CD4-positive, alpha-beta T cell (primary cell): ENCODE results near the gene SCAF11. TPM values are rescaled to one million over a fixed set of nuclear protein-coding genes. Genes with fewer than 3 reads are reported as not detected.
A peak's percentile ranks its signal among the peaks of the same experiment; 100 is the strongest.

ENCODE experiments used
- ATAC-seq: fragments of 200-7000 bp; cut with Tn5 transposase; one replicate; pipeline ENCODE4 v1.10.0; 2022; ENCODE audit warnings: mild to moderate bottlenecking; ENCODE audit not compliant: poor library complexity
- CTCF ChIA-PET: fragments of 350-600 bp; sonication (Branson Sonifier 250); formaldehyde crosslinking; loops from one replicate; lab custom pipeline; 2021; ENCODE audit warnings: antibody characterized with exemption, inconsistent platforms; lab: Charles Lee
- POLR2A ChIA-PET: fragments of 350-600 bp; sonication (Branson Sonifier 250); formaldehyde crosslinking; loops from one replicate; lab custom pipeline; 2021; ENCODE audit warnings: antibody characterized with exemption, inconsistent platforms; lab: Charles Lee
- DNase-seq, 14 experiments: peaks; one replicate each; pipeline ENCODE4 v3.0.0-alpha.2; 2013 to 2020; ENCODE audit warnings: mixed read lengths in 2 of 14
- H3K27ac ChIP-seq, 2 donors: one replicate each; pipeline versions ENCODE4 v1.5.1 to v1.7.0; 2013; ENCODE audit warnings: low read length in 2 of 2, low read depth in 1 of 2, mild to moderate bottlenecking in 1 of 2
- H3K27me3 ChIP-seq, 2 experiments: 1 replicate in 1 of 2; 2 replicates in 1 of 2; pipeline versions ENCODE4 v1.6.1 to v1.7.0; 2013; ENCODE audit warnings: low read length in 2 of 2, control low read depth in 1 of 2, mild to moderate bottlenecking in 1 of 2, moderate library complexity in 1 of 2; ENCODE audit not compliant: insufficient read depth in 2 of 2, control insufficient read depth in 1 of 2
- H3K36me3 ChIP-seq: one replicate; pipeline ENCODE4 v1.6.1; 2013; ENCODE audit warnings: low read length, control low read depth; ENCODE audit not compliant: insufficient read depth
- H3K4me1 ChIP-seq: one replicate; pipeline ENCODE4 v1.6.1; 2013; ENCODE audit warnings: low read length, control low read depth; ENCODE audit not compliant: insufficient read depth
- H3K4me3 ChIP-seq: one replicate; pipeline ENCODE4 v1.5.1; 2013; ENCODE audit warnings: mild to moderate bottlenecking, low read length, moderate library complexity
- H3K9me3 ChIP-seq, 2 experiments: 1 replicate in 1 of 2; 2 replicates in 1 of 2; pipeline versions ENCODE4 v1.6.1 to v1.7.0; 2013; ENCODE audit warnings: low read length in 2 of 2, mild to moderate bottlenecking in 2 of 2, control low read depth in 1 of 2, moderate library complexity in 1 of 2; ENCODE audit not compliant: control insufficient read depth in 1 of 2, insufficient read depth in 1 of 2
- H3K27ac Mint-ChIP-seq: one replicate; pipeline ENCODE4 v1.8.0; 2020; ENCODE audit warnings: mixed read lengths
- H3K27me3 Mint-ChIP-seq: one replicate; pipeline ENCODE4 v1.8.0; 2021; ENCODE audit warnings: mixed read lengths
- H3K36me3 Mint-ChIP-seq: one replicate; pipeline ENCODE4 v1.8.0; 2021; ENCODE audit warnings: low read depth, mixed read lengths
- H3K4me1 Mint-ChIP-seq: one replicate; pipeline ENCODE4 v1.8.0; 2021; ENCODE audit warnings: low read depth, mixed read lengths
- H3K4me3 Mint-ChIP-seq: one replicate; pipeline ENCODE4 v1.8.0; 2020; ENCODE audit warnings: mild to moderate bottlenecking, mixed read lengths
- H3K9me3 Mint-ChIP-seq: one replicate; pipeline ENCODE4 v1.8.0; 2020; ENCODE audit warnings: mixed read lengths
- CTCF ChIP-seq: fragments of 200-600 bp; IDR thresholded peaks from one replicate; pipeline ENCODE4 v1.8.0; 2022; ENCODE audit warnings: antibody characterized with exemption, mild to moderate bottlenecking
- intact Hi-C, 2 experiments: fragments of 100-400 bp; cut with DNase I in 1 of 2; cut with micrococcal nuclease in 1 of 2; formaldehyde crosslinking; loops; one replicate each; pipeline versions ENCODE4 v1.15.1 to v1.9.0; 2023 to 2025; cut with DNase I, micrococcal nuclease
- total RNA-seq, 174 experiments: library from RNA in 2 of 174; stranded (reverse) in 2 of 174; gene quantifications; one replicate each; pipeline ENCODE4 v1.2.3 and lab custom pipeline; 2021 to 2026

Gene SCAF11
- total RNA-seq, 2 experiments from 2014 or later, result 205 to 213 TPM

GRCh38 chr12:45973526-45973925 is 16.8 kb downstream of the SCAF11 start:
- intact Hi-C loops, result no loop called here
- no peak overlapping the region for H3K27ac Mint-ChIP-seq
- H3K27me3 ChIP-seq, result no peaks in the 10 kb centered on the region
- H3K27ac ChIP-seq, result no peak overlapping the region
- H3K4me1 Mint-ChIP-seq, result peaks cover 86% of the 10 kb centered on the region
- no peak overlapping the region for H3K4me3 Mint-ChIP-seq
- no peaks in the 10 kb centered on the region for H3K9me3 Mint-ChIP-seq
- H3K4me3 ChIP-seq, result no peak overlapping the region
- ATAC-seq (no peak), DNase-seq (no peak)
- H3K36me3 Mint-ChIP-seq, result peaks cover 75% of the 10 kb centered on the region
- H3K9me3 ChIP-seq, result no peaks in the 10 kb centered on the region
- POLR2A ChIA-PET, result no interaction called here
- peaks cover 12% of the 10 kb centered on the region for H3K4me1 ChIP-seq
- CTCF ChIA-PET, result no interaction called here
- H3K27me3 Mint-ChIP-seq, result no peaks in the 10 kb centered on the region
- H3K36me3 ChIP-seq, result peaks cover 22% of the 10 kb centered on the region
- TF ChIP-seq CTCF, result no peak

GRCh38 chr12:45970391-45970790 is 20.0 kb downstream of the SCAF11 start:
- DNase-seq, result no peak
- Histone ChIP-seq H3K27me3 (no peaks in the 10 kb centered on the region), H3K4me1 (peaks cover 19% of the 10 kb centered on the region), H3K4me3 (no peak overlapping the region), H3K36me3 (peaks cover 19% of the 10 kb centered on the region), H3K9me3 (no peaks in the 10 kb centered on the region), H3K27ac (no peak overlapping the region)
- Mint-ChIP-seq H3K27ac (no peak overlapping the region), H3K36me3 (peaks cover 67% of the 10 kb centered on the region), H3K4me3 (peak overlapping the region; percentile 7), H3K27me3 (no peaks in the 10 kb centered on the region), H3K4me1 (peaks cover 84% of the 10 kb centered on the region), H3K9me3 (no peaks in the 10 kb centered on the region)
- ATAC-seq, result no peak
- ChIA-PET POLR2A (no interaction called here), CTCF (interaction anchor here (0.6 kb wide), 1 partner anchor 322 kb away, joined by 3 read pairs; no protein-coding TSS in a partner anchor)
- intact Hi-C loops, result no loop called here
- TF ChIP-seq CTCF, result no peak

GRCh38 chr12:45969084-45969483 is 21.3 kb downstream of the SCAF11 start:
- no peaks in the 10 kb centered on the region for H3K27me3 Mint-ChIP-seq
- H3K4me3 Mint-ChIP-seq, result no peak overlapping the region
- Histone ChIP-seq H3K36me3 (peaks cover 14% of the 10 kb centered on the region), H3K4me1 (peaks cover 19% of the 10 kb centered on the region), H3K27ac (no peak overlapping the region), H3K9me3 (no peaks in the 10 kb centered on the region), H3K4me3 (no peak overlapping the region), H3K27me3 (no peaks in the 10 kb centered on the region)
- H3K36me3 Mint-ChIP-seq, result peaks cover 66% of the 10 kb centered on the region
- CTCF ChIA-PET, result no interaction called here
- H3K27ac Mint-ChIP-seq, result no peak overlapping the region
- intact Hi-C loops, result no loop called here
- POLR2A ChIA-PET, result no interaction called here
- H3K9me3 Mint-ChIP-seq, result no peaks in the 10 kb centered on the region
- ATAC-seq (no peak), DNase-seq (no peak)
- H3K4me1 Mint-ChIP-seq, result peaks cover 80% of the 10 kb centered on the region
- no peak for TF ChIP-seq CTCF
